DOHH2 (cell line): ENCODE data around the gene RASD2.

ENCODE experiments used
- H3F3A ChIP-seq: fragments of 200-600 bp; sonication (generic), shearing (Covaris generic); 2 replicates; pipeline ENCODE4 v1.6.0; 2016; ENCODE audit warnings: antibody characterized with exemption, mild to moderate bottlenecking; ENCODE audit not compliant: control insufficient read depth, insufficient read depth
- H3K27ac ChIP-seq: fragments of 200-600 bp; sonication (generic); 2 replicates; pipeline ENCODE4 v1.5.1; 2014; ENCODE audit warnings: low read depth, mild to moderate bottlenecking, low read length, moderate library complexity
- H3K27me3 ChIP-seq: fragments of 200-600 bp; sonication (generic); 2 replicates; pipeline ENCODE4 v1.6.1; 2014; ENCODE audit warnings: mild to moderate bottlenecking, low read length, mixed read lengths; ENCODE audit not compliant: control insufficient read depth
- H3K36me3 ChIP-seq: fragments of 200-600 bp; sonication (generic); 2 replicates; pipeline ENCODE4 v1.6.1; 2014; ENCODE audit warnings: mild to moderate bottlenecking, low read length, moderate library complexity, mixed read lengths; ENCODE audit not compliant: control insufficient read depth
- H3K4me1 ChIP-seq: fragments of 200-600 bp; sonication (generic); 2 replicates; pipeline ENCODE4 v1.6.1; 2014; ENCODE audit warnings: mild to moderate bottlenecking, low read length, mixed read lengths; ENCODE audit not compliant: control insufficient read depth
- H3K4me2 ChIP-seq: fragments of 200-600 bp; sonication (generic); 2 replicates; pipeline ENCODE4 v1.6.0; 2014; ENCODE audit warnings: mild to moderate bottlenecking, low read length, moderate library complexity
- H3K4me3 ChIP-seq: fragments of 200-600 bp; sonication (generic); 2 replicates; pipeline ENCODE4 v1.5.1; 2014; ENCODE audit warnings: mild to moderate bottlenecking, low read length, mixed read lengths
- H3K79me2 ChIP-seq: fragments of 200-600 bp; sonication (generic); 2 replicates; pipeline ENCODE4 v1.6.1; 2014; ENCODE audit warnings: mild to moderate bottlenecking, low read length, mixed read lengths; ENCODE audit not compliant: control insufficient read depth
- H3K9me2 ChIP-seq: fragments of 200-600 bp; sonication (generic); replicated peaks from 2 replicates; pipeline ENCODE4 v1.6.1; 2014; ENCODE audit warnings: mild to moderate bottlenecking, low read length, mixed read lengths; ENCODE audit not compliant: control insufficient read depth
- H3K9me3 ChIP-seq: fragments of 200-600 bp; sonication (generic); 2 replicates; pipeline ENCODE4 v1.6.1; 2014; ENCODE audit warnings: antibody characterized with exemption, low read length, mixed read lengths; ENCODE audit not compliant: control insufficient read depth, insufficient read depth
- H4K20me1 ChIP-seq: fragments of 200-600 bp; sonication (generic); 2 replicates; pipeline ENCODE4 v1.6.0; 2014; ENCODE audit warnings: low read depth, mild to moderate bottlenecking, antibody characterized with exemption, low read length, moderate library complexity; ENCODE audit not compliant: control insufficient read depth, insufficient read depth
- CTCF ChIP-seq: fragments of 200-600 bp; sonication (generic); IDR thresholded peaks from one replicate; pipeline ENCODE4 v1.5.1; 2014; ENCODE audit warnings: antibody characterized with exemption, mild to moderate bottlenecking, low read depth, low read length; ENCODE audit not compliant: poor library complexity, severe bottlenecking
- EZH2phosphoT487 ChIP-seq: fragments of 200-600 bp; sonication (generic); IDR thresholded peaks from 2 replicates; pipeline ENCODE4 v1.6.1; 2017; ENCODE audit warnings: borderline replicate concordance, mild to moderate bottlenecking, antibody characterized with exemption, low read length, moderate library complexity, mixed read lengths

RASD2 gene

GRCh38 chr22:35561796-35562526 is 21.3 kb downstream of the RASD2 start:
- Histone ChIP-seq H3K4me1 (no peaks in the 10 kb centered on the region), H4K20me1 (no peaks in the 10 kb centered on the region), H3K9me3 (peaks cover 3% of the 10 kb centered on the region; the same call in 1 of the 2 replicates), H3K9me2 (no peaks in the 10 kb centered on the region), H3K27ac (no peak overlapping the region), H3K4me2 (no peak overlapping the region), H3K36me3 (no peaks in the 10 kb centered on the region), H3K79me2 (no peaks in the 10 kb centered on the region), H3K27me3 (peaks cover 23% of the 10 kb centered on the region), H3F3A (no peaks in the 10 kb centered on the region), H3K4me3 (no peak overlapping the region)
- TF ChIP-seq EZH2phosphoT487 (no peak), CTCF (no peak)

- no peaks in the 10 kb centered on the region for H3F3A ChIP-seq
- no peaks in the 10 kb centered on the region for H3K4me1 ChIP-seq
- peaks cover 20% of the 10 kb centered on the region for H3K27me3 ChIP-seq
- H3K79me2 ChIP-seq = no peaks in the 10 kb centered on the region
- H3K9me3 ChIP-seq = peaks cover 3% of the 10 kb centered on the region; the same call in 1 of the 2 replicates
- H3K9me2 ChIP-seq = no peaks in the 10 kb centered on the region
- no peak overlapping the region for H3K27ac ChIP-seq
- no peak overlapping the region for H3K4me2 ChIP-seq
- no peak for TF ChIP-seq EZH2phosphoT487
- no peak for TF ChIP-seq CTCF
- no peaks in the 10 kb centered on the region for H3K36me3 ChIP-seq
- no peak overlapping the region for H3K4me3 ChIP-seq
- H4K20me1 ChIP-seq = no peaks in the 10 kb centered on the region
Observed at GRCh38 chr22:35563211-35563610, 22.6 kb downstream of the RASD2 start.

DNA sequence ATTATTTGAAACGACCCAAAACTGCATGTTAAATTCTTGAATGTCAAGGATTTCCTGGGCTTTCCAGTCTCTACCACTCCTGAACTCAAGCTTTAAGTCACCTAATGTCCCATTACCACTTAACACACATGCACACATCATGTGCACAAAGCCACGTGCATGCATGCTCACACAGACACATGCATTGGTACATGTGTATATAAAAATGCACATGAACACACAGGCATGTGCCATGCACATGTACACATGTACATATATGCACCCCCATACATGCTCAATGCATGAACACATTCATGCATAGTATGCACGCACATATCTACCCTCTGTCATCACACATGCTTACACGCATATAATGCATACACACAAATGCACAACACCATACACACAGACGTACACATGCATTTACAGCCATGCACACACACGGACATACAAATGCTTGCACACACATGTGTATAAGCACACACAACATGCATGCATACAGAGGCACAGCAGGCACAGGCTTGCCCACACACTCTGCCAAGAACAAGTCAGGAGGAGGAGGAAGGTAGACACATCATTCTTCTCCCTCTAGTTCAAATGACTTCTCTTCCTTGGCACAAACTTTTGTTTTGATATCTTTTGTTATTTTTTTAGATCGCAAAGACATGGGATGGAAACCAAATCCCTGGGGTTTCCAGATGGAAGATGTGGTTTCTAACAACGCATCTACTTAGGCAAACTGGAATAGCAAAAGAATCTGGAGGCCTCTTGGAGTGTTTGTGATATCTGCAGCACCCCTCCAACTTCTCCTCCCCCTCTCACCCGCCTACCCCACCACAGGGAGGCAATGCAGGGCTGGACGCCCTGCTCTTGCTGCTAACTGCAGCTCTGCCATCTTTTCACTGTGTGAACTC is 24.6 kb downstream of the RASD2 start:
- TF ChIP-seq CTCF (no peak), EZH2phosphoT487 (no peak)
- Histone ChIP-seq H3K9me2 (no peaks in the 10 kb centered on the region), H3K27ac (no peak overlapping the region), H3K4me1 (no peaks in the 10 kb centered on the region), H3K36me3 (no peaks in the 10 kb centered on the region), H3K9me3 (no peaks in the 10 kb centered on the region), H3K4me3 (no peak overlapping the region), H3K79me2 (no peaks in the 10 kb centered on the region), H4K20me1 (no peaks in the 10 kb centered on the region), H3F3A (no peaks in the 10 kb centered on the region), H3K27me3 (peaks cover 9% of the 10 kb centered on the region), H3K4me2 (no peak overlapping the region)
